Ishikawa (cell line): ENCODE measurements around the gene ITGA8.

Source experiments
- CEBPB ChIP-seq: IDR thresholded peaks from 2 replicates; pipeline ENCODE4 v1.6.1; 2012
- CREB1 ChIP-seq: IDR thresholded peaks from 2 replicates; pipeline ENCODE4 v1.6.1; 2012; ENCODE audit warnings: low read depth
- EGR1 ChIP-seq: IDR thresholded peaks from 2 replicates; pipeline ENCODE4 v1.6.1; 2012
- EP300 ChIP-seq: IDR thresholded peaks from 2 replicates; pipeline ENCODE4 v1.6.1; 2012; ENCODE audit warnings: borderline replicate concordance
- FOXM1 ChIP-seq: IDR thresholded peaks from 2 replicates; pipeline ENCODE4 v1.6.1; 2012; ENCODE audit warnings: low read depth, borderline replicate concordance
- NFIC ChIP-seq: IDR thresholded peaks from 2 replicates; pipeline ENCODE4 v1.6.1; 2012
- RAD21 ChIP-seq: IDR thresholded peaks from 2 replicates; pipeline ENCODE4 v1.6.1; 2012; ENCODE audit warnings: low read depth
- TAF1 ChIP-seq: IDR thresholded peaks from 2 replicates; pipeline ENCODE4 v1.6.1; 2012; ENCODE audit warnings: low read depth, mild to moderate bottlenecking
- TCF12 ChIP-seq: IDR thresholded peaks from 2 replicates; pipeline ENCODE4 v1.6.1; 2012; ENCODE audit warnings: low read depth
- TEAD4 ChIP-seq: IDR thresholded peaks from 2 replicates; pipeline ENCODE4 v1.6.1; 2012
- YY1 ChIP-seq: IDR thresholded peaks from 2 replicates; pipeline ENCODE4 v1.6.1; 2012; ENCODE audit warnings: low read depth
- ZBTB7A ChIP-seq: IDR thresholded peaks from 2 replicates; pipeline ENCODE4 v1.6.1; 2012; ENCODE audit warnings: low read depth
- TF ChIP-seq, protein P1 (sequence below): IDR thresholded peaks from 2 replicates; pipeline ENCODE4 v1.6.1; 2012
- TF ChIP-seq, protein P2 (sequence below): IDR thresholded peaks from 2 replicates; pipeline ENCODE4 v1.6.1; 2012; ENCODE audit warnings: low read depth, mild to moderate bottlenecking
- TF ChIP-seq, protein P3 (sequence below): IDR thresholded peaks from 2 replicates; pipeline ENCODE4 v1.6.1; 2012

Gene ITGA8

DNA sequence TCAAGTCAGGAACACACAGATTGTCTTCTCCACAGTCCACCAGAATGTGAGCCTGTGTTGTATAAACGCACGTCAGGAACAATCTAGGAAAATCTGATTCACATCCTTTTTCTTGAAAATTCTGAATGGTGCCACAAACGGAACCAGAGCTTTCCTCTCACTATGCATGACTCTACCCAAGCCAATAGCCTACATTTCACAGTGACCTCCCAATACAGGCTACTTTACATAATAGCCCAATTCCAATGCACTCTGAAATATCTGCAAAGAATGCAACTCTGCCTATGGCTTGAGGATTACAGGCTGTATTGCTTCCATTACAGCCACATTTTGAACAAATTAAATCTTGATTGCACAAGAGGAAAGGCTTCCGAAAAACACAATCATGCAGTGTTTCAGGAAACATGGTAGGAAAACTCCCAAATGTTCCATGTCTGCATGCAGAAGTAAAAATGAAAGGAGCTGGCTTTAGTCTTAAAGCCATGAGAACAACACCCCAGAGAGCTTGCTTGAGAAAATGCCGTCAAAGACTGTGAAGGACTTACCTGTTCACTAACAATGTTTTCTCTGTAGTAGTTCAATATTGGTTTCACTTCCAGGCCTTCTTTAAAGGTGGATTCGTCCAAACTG, 113.9 kb downstream of the ITGA8 start:
- no peak for TF ChIP-seq NFIC
- TF ChIP-seq TEAD4 = no peak
- no peak for TF ChIP-seq TCF12
- TF ChIP-seq FOXM1 = no peak
- no peak for TF ChIP-seq EGR1
- TF ChIP-seq CREB1 = no peak
- TF ChIP-seq, protein P1, sequence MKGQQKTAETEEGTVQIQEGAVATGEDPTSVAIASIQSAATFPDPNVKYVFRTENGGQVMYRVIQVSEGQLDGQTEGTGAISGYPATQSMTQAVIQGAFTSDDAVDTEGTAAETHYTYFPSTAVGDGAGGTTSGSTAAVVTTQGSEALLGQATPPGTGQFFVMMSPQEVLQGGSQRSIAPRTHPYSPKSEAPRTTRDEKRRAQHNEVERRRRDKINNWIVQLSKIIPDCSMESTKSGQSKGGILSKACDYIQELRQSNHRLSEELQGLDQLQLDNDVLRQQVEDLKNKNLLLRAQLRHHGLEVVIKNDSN = no peak
- no peak for TF ChIP-seq EP300
- TF ChIP-seq TAF1 = no peak

DNA sequence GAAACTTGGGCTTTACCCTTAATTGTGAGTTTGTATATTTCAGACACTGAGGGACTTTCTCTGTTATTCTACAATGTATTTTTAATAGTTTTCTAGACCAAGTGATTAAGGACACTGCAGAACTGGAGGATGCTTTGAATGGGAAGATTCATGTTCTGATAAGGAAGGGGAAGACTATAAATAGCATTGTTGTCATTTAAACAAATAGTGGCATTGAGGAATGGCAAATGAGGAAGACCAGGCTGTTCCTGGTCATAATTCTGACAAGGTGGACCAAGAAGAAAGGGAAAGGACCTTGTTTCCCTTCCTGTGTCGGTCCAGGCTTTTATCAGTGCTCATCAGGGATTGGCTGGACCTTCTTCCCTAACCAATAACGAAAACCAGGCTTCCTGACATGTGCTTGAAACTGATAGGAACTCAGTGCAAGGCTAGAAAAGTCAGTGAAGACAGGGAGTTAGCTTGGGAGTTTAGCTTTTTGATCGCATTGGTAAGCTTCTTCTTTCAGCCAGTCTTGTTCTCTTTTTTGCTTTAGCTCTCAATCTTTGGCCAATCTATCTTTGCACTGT, 116.2 kb downstream of the ITGA8 start:
- TF ChIP-seq TEAD4 (no peak), CREB1 (no peak), EP300 (no peak), NFIC (no peak), CEBPB (no peak), TAF1 (no peak), YY1 (no peak), RAD21 (no peak), EGR1 (no peak), TCF12 (no peak), FOXM1 (no peak), ZBTB7A (no peak)
- TF ChIP-seq, protein P2, sequence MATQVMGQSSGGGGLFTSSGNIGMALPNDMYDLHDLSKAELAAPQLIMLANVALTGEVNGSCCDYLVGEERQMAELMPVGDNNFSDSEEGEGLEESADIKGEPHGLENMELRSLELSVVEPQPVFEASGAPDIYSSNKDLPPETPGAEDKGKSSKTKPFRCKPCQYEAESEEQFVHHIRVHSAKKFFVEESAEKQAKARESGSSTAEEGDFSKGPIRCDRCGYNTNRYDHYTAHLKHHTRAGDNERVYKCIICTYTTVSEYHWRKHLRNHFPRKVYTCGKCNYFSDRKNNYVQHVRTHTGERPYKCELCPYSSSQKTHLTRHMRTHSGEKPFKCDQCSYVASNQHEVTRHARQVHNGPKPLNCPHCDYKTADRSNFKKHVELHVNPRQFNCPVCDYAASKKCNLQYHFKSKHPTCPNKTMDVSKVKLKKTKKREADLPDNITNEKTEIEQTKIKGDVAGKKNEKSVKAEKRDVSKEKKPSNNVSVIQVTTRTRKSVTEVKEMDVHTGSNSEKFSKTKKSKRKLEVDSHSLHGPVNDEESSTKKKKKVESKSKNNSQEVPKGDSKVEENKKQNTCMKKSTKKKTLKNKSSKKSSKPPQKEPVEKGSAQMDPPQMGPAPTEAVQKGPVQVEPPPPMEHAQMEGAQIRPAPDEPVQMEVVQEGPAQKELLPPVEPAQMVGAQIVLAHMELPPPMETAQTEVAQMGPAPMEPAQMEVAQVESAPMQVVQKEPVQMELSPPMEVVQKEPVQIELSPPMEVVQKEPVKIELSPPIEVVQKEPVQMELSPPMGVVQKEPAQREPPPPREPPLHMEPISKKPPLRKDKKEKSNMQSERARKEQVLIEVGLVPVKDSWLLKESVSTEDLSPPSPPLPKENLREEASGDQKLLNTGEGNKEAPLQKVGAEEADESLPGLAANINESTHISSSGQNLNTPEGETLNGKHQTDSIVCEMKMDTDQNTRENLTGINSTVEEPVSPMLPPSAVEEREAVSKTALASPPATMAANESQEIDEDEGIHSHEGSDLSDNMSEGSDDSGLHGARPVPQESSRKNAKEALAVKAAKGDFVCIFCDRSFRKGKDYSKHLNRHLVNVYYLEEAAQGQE = no peak
- TF ChIP-seq, protein P1 = no peak
- TF ChIP-seq, protein P3, sequence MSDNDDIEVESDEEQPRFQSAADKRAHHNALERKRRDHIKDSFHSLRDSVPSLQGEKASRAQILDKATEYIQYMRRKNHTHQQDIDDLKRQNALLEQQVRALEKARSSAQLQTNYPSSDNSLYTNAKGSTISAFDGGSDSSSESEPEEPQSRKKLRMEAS = no peak

DNA sequence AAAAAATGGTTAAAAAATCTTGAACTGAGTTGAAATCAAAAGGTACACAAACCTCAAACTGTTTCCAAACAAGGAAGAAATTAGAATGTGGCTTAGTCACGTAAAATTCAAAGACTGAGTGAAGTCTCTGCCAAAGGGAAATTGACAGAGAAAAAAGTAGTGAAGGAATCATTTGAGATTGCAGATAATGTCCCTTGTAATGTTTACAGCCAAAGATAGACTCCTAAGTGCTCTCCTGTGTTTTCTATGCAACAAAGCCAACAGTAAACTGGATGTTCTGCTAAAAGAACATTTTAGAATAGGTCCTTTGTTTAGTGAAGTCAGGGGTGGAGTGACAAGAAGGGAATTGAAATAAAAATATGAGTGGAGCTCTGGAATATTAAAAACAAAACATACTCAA, 117.9 kb downstream of the ITGA8 start:
- TF ChIP-seq RAD21 (no peak), TCF12 (no peak), YY1 (no peak), CREB1 (no peak), NFIC (no peak), EGR1 (no peak), TAF1 (no peak), ZBTB7A (no peak), FOXM1 (no peak), TEAD4 (no peak)
- TF ChIP-seq, protein P2 = no peak
- TF ChIP-seq, protein P3 = no peak

DNA sequence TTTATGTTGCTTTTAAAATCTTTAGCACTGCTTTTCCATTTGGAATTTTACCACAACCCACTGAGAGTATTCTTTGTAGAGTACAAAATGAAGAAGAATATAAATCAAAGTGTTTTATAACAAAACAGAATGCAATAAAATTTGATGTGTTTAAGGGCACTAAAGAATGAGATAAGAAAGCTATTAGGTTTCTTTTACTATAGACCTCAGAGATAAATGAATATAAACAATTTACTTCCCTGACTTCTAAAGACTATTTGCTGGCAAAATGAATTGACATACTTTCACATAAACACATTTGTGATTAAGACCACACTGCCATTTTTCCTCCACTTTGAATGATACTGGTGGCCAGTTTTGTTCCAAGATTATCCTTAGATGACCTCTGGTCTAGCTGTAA, 124.5 kb downstream of the ITGA8 start:
- TF ChIP-seq, protein P2 = no peak
- TF ChIP-seq TCF12 = no peak
- TF ChIP-seq, protein P1 = no peak
- no peak for TF ChIP-seq NFIC
- no peak for TF ChIP-seq TAF1
- TF ChIP-seq, protein P3 = no peak
- no peak for TF ChIP-seq CREB1
- TF ChIP-seq EGR1 = no peak
- no peak for TF ChIP-seq YY1
- TF ChIP-seq CEBPB = no peak
- TF ChIP-seq FOXM1 = no peak
- no peak for TF ChIP-seq TEAD4
- TF ChIP-seq RAD21 = no peak
- no peak for TF ChIP-seq EP300
- TF ChIP-seq ZBTB7A = no peak
